HG03575 (cell line): ENCODE data around the gene ATG2A.

ENCODE experiments used
- ATAC-seq: cut with Tn5 transposase; IDR thresholded peaks from one replicate; pipeline ENCODE4 v1.9.1; 2021; ENCODE audit not compliant: unreplicated experiment, insufficient number of reproducible peaks, low FRiP score; ENCODE audit errors: extremely low read depth

Gene ATG2A

GRCh38 chr11:64916775-64917662, at the start of gene ATG2A:
ATG2A (minus strand) TSS chr11:64917209; CDS start chr11:64917135, 74 bp downstream.
- ATAC-seq: peak; percentile 88

- no peak for ATAC-seq
These were observed 46.1 kb upstream of the ATG2A start for GRCh38 chr11:64963072-64963631.

- ATAC-seq: no peak
These were observed 43.7 kb upstream of the ATG2A start for GRCh38 chr11:64960719-64961118.

GRCh38 chr11:64959498-64959897, 42.5 kb upstream of the ATG2A start:
- ATAC-seq: no peak

- no peak for ATAC-seq
These were observed 37.2 kb upstream of the ATG2A start for GRCh38 chr11:64954201-64954600.

- no peak for ATAC-seq
These were observed 34.5 kb upstream of the ATG2A start for GRCh38 chr11:64951529-64951928.

GRCh38 chr11:64947208-64947814, 30.3 kb upstream of the ATG2A start:
- ATAC-seq: no peak

GRCh38 chr11:64936539-64936938, 19.5 kb upstream of the ATG2A start:
- no peak for ATAC-seq

- no peak for ATAC-seq
These were observed 18.5 kb upstream of the ATG2A start, which contains the start of gene GPHA2 for GRCh38 chr11:64935359-64936081. GPHA2 (minus strand) TSS chr11:64935893; CDS start chr11:64935460, 433 bp downstream.

GRCh38 chr11:64934682-64935358, 17.8 kb upstream of the ATG2A start:
- no peak for ATAC-seq

GRCh38 chr11:64933935-64934681, 17.1 kb upstream of the ATG2A start:
- ATAC-seq: no peak

GRCh38 chr11:64933213-64933934, 16.4 kb upstream of the ATG2A start:
- ATAC-seq: no peak

GRCh38 chr11:64932324-64932723, 15.3 kb upstream of the ATG2A start:
- no peak for ATAC-seq

- ATAC-seq: no peak
These were observed 14.3 kb upstream of the ATG2A start for GRCh38 chr11:64931290-64931689.

GRCh38 chr11:64930340-64930739, 13.3 kb upstream of the ATG2A start:
- ATAC-seq: no peak

- ATAC-seq: no peak
These were observed 12.6 kb upstream of the ATG2A start for GRCh38 chr11:64929625-64930024.

- ATAC-seq: no peak
These were observed 11.9 kb upstream of the ATG2A start for GRCh38 chr11:64928957-64929356.

- ATAC-seq: no peak
These were observed 9.7 kb upstream of the ATG2A start for GRCh38 chr11:64926689-64927088.
